ENCODE measurements around the gene SUPT20HL1. TPM values are rescaled to one million over a fixed set of nuclear protein-coding genes. Genes with fewer than 3 reads are reported as not detected.

SUPT20HL1 gene
- total RNA-seq, 2 donors from 2014 or later: not detected

GRCh38 chrX:24395775-24396174, 35.3 kb downstream of the SUPT20HL1 start:
- no peaks in the 10 kb centered on the region for H3K9me3 Mint-ChIP-seq
- no peaks in the 10 kb centered on the region for H3K36me3 Mint-ChIP-seq
- H3K27ac Mint-ChIP-seq: no peak overlapping the region
- ATAC-seq (peak in 1 of 2 donors; percentile 71), DNase-seq (ENCODE audit: low spot score) (no peak)
- no peak overlapping the region for H3K4me3 Mint-ChIP-seq
- H3K4me1 Mint-ChIP-seq (ENCODE audit: low read depth in 2 of 2): peaks cover 0 to 3% of the 10 kb centered on the region in 2 donors
- H3K27me3 Mint-ChIP-seq: peaks cover 19 to 23% of the 10 kb centered on the region in 2 donors

DNA sequence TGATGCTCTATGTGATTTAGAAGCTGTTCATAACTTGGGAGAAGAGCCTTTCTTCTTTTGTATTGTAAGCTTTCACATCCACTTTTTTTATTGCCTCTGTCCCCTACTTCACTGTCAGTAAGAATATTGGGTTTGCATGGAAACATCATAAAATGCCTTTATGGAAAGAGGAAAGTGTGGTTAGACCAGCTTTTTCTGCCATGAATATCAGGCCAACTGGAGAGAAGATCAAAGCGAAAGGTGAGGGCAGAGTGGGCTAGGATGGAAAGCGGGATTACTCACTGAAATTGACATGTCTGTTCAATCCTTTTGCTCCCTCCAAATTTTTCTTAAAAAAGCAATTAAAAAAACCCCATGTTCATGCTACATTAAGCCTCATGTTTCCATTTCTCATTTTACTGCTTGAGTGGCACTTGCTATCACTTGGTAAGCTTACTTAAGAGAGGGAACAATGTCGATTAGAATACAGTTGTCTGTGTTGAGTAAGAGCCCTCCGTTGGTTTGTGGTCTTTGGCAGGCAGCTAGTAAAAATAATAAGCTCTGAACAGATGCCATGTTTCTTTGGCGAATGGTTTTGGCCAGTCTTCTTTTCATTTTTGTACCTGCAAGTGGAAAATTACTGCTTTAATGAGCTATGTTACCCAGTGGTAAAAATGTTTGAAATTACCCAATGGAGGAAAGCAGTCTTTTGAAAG, 35.9 kb downstream of the SUPT20HL1 start:
- Mint-ChIP-seq H3K4me1 (ENCODE audit: low read depth in 2 of 2) (peaks cover 0 to 3% of the 10 kb centered on the region in 2 donors), H3K4me3 (no peak overlapping the region), H3K9me3 (no peaks in the 10 kb centered on the region), H3K27me3 (peaks cover 19 to 25% of the 10 kb centered on the region in 2 donors), H3K27ac (no peak overlapping the region), H3K36me3 (no peaks in the 10 kb centered on the region)
- no peak for DNase-seq (ENCODE audit: low spot score)
- no peak for ATAC-seq

GRCh38 chrX:24396931-24397279, 36.5 kb downstream of the SUPT20HL1 start:
- DNase-seq (ENCODE audit: low spot score) (no peak), ATAC-seq (no peak)
- Mint-ChIP-seq H3K36me3 (no peaks in the 10 kb centered on the region), H3K4me3 (no peak overlapping the region), H3K9me3 (no peaks in the 10 kb centered on the region), H3K4me1 (ENCODE audit: low read depth in 2 of 2) (peaks cover 0 to 3% of the 10 kb centered on the region in 2 donors), H3K27me3 (peaks cover 15 to 25% of the 10 kb centered on the region in 2 donors), H3K27ac (no peak overlapping the region)

GRCh38 chrX:24398766-24399165, 38.3 kb downstream of the SUPT20HL1 start:
- Mint-ChIP-seq H3K27ac (no peak overlapping the region), H3K4me1 (ENCODE audit: low read depth in 2 of 2) (peaks cover 0 to 3% of the 10 kb centered on the region in 2 donors), H3K9me3 (no peaks in the 10 kb centered on the region), H3K36me3 (no peaks in the 10 kb centered on the region), H3K27me3 (peaks cover 6 to 18% of the 10 kb centered on the region in 2 donors), H3K4me3 (no peak overlapping the region)
- ATAC-seq (no peak), DNase-seq (ENCODE audit: low spot score) (no peak)

DNA sequence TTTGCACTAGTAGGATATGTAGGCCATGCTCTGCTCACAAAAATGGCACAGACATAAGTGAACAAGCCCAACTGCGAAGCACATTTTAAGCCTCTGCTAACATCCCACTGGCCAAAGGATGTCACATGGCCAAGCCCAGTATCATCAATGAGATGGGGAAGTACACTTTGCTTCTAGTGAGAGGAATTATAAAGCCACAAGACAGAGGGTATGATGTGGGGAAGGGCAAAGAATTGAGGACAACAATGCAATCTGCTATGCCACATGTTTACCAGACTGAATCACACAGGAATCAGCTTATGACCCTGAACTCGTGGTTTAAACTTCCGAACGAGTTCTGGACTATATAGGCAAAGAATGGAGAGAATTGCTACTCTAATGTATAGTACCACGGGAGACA, 39.1 kb downstream of the SUPT20HL1 start:
- Mint-ChIP-seq H3K9me3 (no peaks in the 10 kb centered on the region), H3K36me3 (no peaks in the 10 kb centered on the region), H3K4me1 (ENCODE audit: low read depth in 2 of 2) (peaks cover 0 to 3% of the 10 kb centered on the region in 2 donors), H3K4me3 (no peak overlapping the region), H3K27me3 (peaks cover 0 to 12% of the 10 kb centered on the region in 2 donors), H3K27ac (peak overlapping the region in 1 of 2 donors; percentile 17)
- DNase-seq (ENCODE audit: low spot score) (no peak), ATAC-seq (no peak)

GRCh38 chrX:24405959-24406358, 45.5 kb downstream of the SUPT20HL1 start:
- DNase-seq (ENCODE audit: low spot score) (no peak), ATAC-seq (no peak)
- H3K4me1 Mint-ChIP-seq (ENCODE audit: low read depth in 2 of 2): no peaks in the 10 kb centered on the region
- H3K4me3 Mint-ChIP-seq: no peak overlapping the region
- H3K9me3 Mint-ChIP-seq: no peaks in the 10 kb centered on the region
- peaks cover 0 to 11% of the 10 kb centered on the region in 2 donors for H3K27me3 Mint-ChIP-seq
- H3K36me3 Mint-ChIP-seq: no peaks in the 10 kb centered on the region
- no peak overlapping the region for H3K27ac Mint-ChIP-seq

Other genes with a start within 250 kb of the SUPT20HL1 start
- 10 to 100 TPM; 57.7 to 78.1 TPM for gene ZFX, start 210.9 kb upstream of the SUPT20HL1 start, total RNA-seq
- not detected for gene SUPT20HL2, start 46.6 kb upstream of the SUPT20HL1 start, total RNA-seq
- 10 to 100 TPM; 21.8 to 37.6 TPM for gene PDK3, start 104.6 kb downstream of the SUPT20HL1 start, total RNA-seq